ENCODE data around the gene AGAP1. TPM values are rescaled to one million over a fixed set of nuclear protein-coding genes. Genes with fewer than 3 reads are reported as not detected.

The AGAP1 gene
- total RNA-seq, 1 donor from 2014 or later = 21.1 TPM

- TF ChIP-seq POLR2A (IDR thresholded peaks at IDR 0.05) = no peak
- TF ChIP-seq POLR2AphosphoS5 (IDR thresholded peaks at IDR 0.05; ENCODE audit: insufficient read depth in 1 of 2, low read depth in 1 of 2) = no peak
- no peak for TF ChIP-seq CTCF (IDR thresholded peaks at IDR 0.05)
- intact Hi-C loops (cut with DNase I) = no loop called here
These were observed 369.6 kb downstream of the AGAP1 start for GRCh38 chr2:235863414-235863813.

GRCh38 chr2:235864302-235864701, 370.5 kb downstream of the AGAP1 start:
- TF ChIP-seq CTCF (IDR thresholded peaks at IDR 0.05) (no peak), POLR2A (IDR thresholded peaks at IDR 0.05) (no peak), POLR2AphosphoS5 (IDR thresholded peaks at IDR 0.05; ENCODE audit: insufficient read depth in 1 of 2, low read depth in 1 of 2) (no peak)
- Histone ChIP-seq H3K4me3 (no peak overlapping the region), H3K27ac (no peak overlapping the region), H3K36me3 (no peaks in the 10 kb centered on the region), H3K9me3 (no peaks in the 10 kb centered on the region), H3K27me3 (no peaks in the 10 kb centered on the region), H3K4me1 (no peaks in the 10 kb centered on the region)
- no peak for DNase-seq (ENCODE audit: extremely low spot score in 2 of 2)
- intact Hi-C loops (cut with DNase I) = no loop called here

More at GRCh38 chr2:235863414-235863813, 369.6 kb downstream of the AGAP1 start:
- H3K27me3 ChIP-seq = no peaks in the 10 kb centered on the region
- no peaks in the 10 kb centered on the region for H3K9me3 ChIP-seq
- no peaks in the 10 kb centered on the region for H3K4me1 ChIP-seq
- no peak overlapping the region for H3K4me3 ChIP-seq
- H3K27ac ChIP-seq = no peak overlapping the region
- no peaks in the 10 kb centered on the region for H3K36me3 ChIP-seq
- DNase-seq (ENCODE audit: extremely low spot score in 2 of 2) = no peak

GRCh38 chr2:235864733-235865515, 371.1 kb downstream of the AGAP1 start:
- intact Hi-C loops (cut with DNase I) = no loop called here
- no peaks in the 10 kb centered on the region for H3K4me1 ChIP-seq
- TF ChIP-seq POLR2A (IDR thresholded peaks at IDR 0.05) (no peak), CTCF (IDR thresholded peaks at IDR 0.05) (no peak)
- H3K4me3 ChIP-seq = no peak overlapping the region
- H3K27me3 ChIP-seq = no peaks in the 10 kb centered on the region
- H3K36me3 ChIP-seq = no peaks in the 10 kb centered on the region
- H3K9me3 ChIP-seq = no peaks in the 10 kb centered on the region
- no peak for DNase-seq (ENCODE audit: extremely low spot score in 2 of 2)
- no peak overlapping the region for H3K27ac ChIP-seq

GRCh38 chr2:235866373-235866772, 372.5 kb downstream of the AGAP1 start:
- Histone ChIP-seq H3K9me3 (no peaks in the 10 kb centered on the region), H3K27me3 (no peaks in the 10 kb centered on the region), H3K36me3 (no peaks in the 10 kb centered on the region), H3K4me3 (no peak overlapping the region), H3K27ac (no peak overlapping the region), H3K4me1 (no peaks in the 10 kb centered on the region)
- TF ChIP-seq POLR2A (IDR thresholded peaks at IDR 0.05) = no peak
- TF ChIP-seq CTCF (IDR thresholded peaks at IDR 0.05) = no peak
- TF ChIP-seq POLR2AphosphoS5 (IDR thresholded peaks at IDR 0.05; ENCODE audit: insufficient read depth in 1 of 2, low read depth in 1 of 2) = no peak
- intact Hi-C loops (cut with DNase I) = no loop called here
- DNase-seq (ENCODE audit: extremely low spot score in 2 of 2) = no peak

- H3K4me3 ChIP-seq = no peak overlapping the region
These were observed 374.4 kb downstream of the AGAP1 start for GRCh38 chr2:235868224-235868623.

More at GRCh38 chr2:235868224-235868623, 374.4 kb downstream of the AGAP1 start:
- TF ChIP-seq POLR2AphosphoS5 (IDR thresholded peaks at IDR 0.05; ENCODE audit: insufficient read depth in 1 of 2, low read depth in 1 of 2) (no peak), CTCF (IDR thresholded peaks at IDR 0.05) (no peak), POLR2A (IDR thresholded peaks at IDR 0.05) (no peak)
- no peak overlapping the region for H3K27ac ChIP-seq
- no peak for DNase-seq (ENCODE audit: extremely low spot score in 2 of 2)
- no peaks in the 10 kb centered on the region for H3K9me3 ChIP-seq
- no peaks in the 10 kb centered on the region for H3K4me1 ChIP-seq
- no peaks in the 10 kb centered on the region for H3K36me3 ChIP-seq
- H3K27me3 ChIP-seq = no peaks in the 10 kb centered on the region
- intact Hi-C loops (cut with DNase I) = no loop called here

Data from vagina (tissue), 2 donors.